ENCODE results near the gene SMPD2.

The SMPD2 gene

DNA sequence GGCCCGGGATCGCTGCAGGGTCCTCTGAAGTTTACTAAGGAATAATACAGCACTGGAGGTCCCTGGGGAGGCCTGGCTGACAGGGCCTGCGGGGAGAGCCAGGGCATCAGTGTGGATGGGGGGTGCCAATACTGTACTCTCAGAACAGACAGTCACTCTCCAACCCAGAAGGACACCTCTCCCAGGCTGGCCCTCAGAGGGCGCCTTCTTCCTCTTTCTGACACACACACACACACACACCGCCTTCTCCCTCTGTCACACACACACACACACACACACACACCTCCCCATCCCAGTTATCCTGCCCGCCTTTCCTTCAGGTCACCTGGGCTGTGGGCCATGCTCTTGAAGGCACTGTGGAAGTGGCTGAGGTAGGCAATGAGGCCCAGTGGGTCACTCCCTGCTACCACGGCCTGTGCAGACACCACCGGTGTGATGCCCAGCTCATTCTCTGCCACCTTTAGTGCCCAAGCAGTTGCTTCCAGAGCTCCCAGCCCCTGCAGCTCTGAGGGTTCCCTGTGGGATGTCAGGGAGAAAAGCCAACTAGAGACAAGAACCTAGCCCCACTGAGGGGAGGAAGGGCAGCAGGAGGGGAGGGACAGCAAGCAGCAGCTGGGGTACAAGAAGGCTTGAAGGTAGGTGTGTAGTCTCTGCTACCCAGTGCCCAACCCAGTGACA is 7.5 kb downstream of the SMPD2 start:
- no peak for TF ChIP-seq CTCF (IDR thresholded peaks at IDR 0.05)
- Mint-ChIP-seq H3K4me3 (no peak overlapping the region), H3K9me3 (no peaks in the 10 kb centered on the region), H3K27me3 (ENCODE audit: low read depth, poor library complexity) (peaks cover 2% of the 10 kb centered on the region), H3K27ac (peak overlapping the region; percentile 90), H3K36me3 (ENCODE audit: low read depth) (peaks cover 20% of the 10 kb centered on the region), H3K4me1 (no peaks in the 10 kb centered on the region)
- no peak for DNase-seq

DNA sequence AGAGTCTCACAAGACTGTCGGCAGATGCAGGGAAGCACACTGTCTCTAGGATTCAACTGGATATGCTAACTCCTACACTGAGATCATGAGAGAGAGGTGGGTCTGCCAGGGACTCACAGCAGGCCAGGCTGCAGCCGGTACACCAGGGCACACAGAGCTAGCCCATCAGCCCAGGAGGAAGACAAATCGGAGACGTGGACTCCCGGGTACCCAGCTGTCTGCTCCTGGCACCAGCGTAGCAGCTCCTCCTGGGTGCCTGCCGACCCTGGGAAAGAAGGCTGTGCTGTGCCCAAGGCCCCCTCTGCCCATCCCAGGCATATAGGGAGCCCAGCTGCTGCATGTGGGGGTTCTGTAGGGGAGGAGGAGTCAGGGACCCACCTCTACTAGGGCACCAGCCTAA is 8.1 kb downstream of the SMPD2 start:
- H3K27me3 Mint-ChIP-seq (ENCODE audit: low read depth, poor library complexity): peaks cover 2% of the 10 kb centered on the region
- DNase-seq: no peak
- H3K27ac Mint-ChIP-seq: peak overlapping the region; percentile 90
- peaks cover 15% of the 10 kb centered on the region for H3K36me3 Mint-ChIP-seq (ENCODE audit: low read depth)
- no peak for TF ChIP-seq CTCF (IDR thresholded peaks at IDR 0.05)
- H3K4me1 Mint-ChIP-seq: no peaks in the 10 kb centered on the region
- no peak overlapping the region for H3K4me3 Mint-ChIP-seq
- H3K9me3 Mint-ChIP-seq: no peaks in the 10 kb centered on the region

DNA sequence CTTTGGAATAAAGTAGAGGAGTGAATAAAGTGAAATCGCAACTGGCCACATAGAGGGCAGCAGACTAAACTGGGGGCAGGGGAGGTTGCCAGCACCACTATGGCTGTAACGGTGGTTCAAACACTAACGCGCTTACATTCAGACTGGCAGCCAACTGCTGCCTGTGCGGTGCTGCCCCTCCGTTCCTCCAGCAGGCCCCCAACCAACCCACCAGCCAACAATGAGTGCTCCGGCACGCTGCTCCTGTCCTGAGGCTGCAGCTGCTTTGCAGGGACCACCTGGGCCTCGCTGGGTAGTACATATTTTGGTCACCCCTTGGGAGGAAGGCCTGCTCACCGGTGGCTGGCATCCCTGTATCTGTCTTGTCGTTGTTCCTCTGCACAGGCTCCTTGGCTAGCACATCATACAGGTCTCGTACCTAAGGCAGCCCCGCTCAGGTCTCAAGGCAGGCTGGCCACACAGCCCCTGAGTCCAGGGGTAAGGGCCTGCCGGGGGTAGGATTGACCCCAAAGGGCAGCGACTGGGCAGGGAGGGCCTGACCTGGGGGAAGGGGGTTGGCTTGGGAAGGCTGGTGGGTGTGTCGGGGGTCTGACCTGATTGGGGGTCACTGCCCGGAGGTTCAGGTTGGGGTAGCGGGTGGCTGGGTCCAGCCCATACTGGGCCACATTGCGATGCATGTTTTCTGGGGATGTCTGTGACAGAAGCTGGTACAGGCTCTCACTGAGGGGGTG is 8.7 kb downstream of the SMPD2 start:
- no peak for DNase-seq
- no peaks in the 10 kb centered on the region for H3K9me3 Mint-ChIP-seq
- TF ChIP-seq CTCF (IDR thresholded peaks at IDR 0.05): no peak

DNA sequence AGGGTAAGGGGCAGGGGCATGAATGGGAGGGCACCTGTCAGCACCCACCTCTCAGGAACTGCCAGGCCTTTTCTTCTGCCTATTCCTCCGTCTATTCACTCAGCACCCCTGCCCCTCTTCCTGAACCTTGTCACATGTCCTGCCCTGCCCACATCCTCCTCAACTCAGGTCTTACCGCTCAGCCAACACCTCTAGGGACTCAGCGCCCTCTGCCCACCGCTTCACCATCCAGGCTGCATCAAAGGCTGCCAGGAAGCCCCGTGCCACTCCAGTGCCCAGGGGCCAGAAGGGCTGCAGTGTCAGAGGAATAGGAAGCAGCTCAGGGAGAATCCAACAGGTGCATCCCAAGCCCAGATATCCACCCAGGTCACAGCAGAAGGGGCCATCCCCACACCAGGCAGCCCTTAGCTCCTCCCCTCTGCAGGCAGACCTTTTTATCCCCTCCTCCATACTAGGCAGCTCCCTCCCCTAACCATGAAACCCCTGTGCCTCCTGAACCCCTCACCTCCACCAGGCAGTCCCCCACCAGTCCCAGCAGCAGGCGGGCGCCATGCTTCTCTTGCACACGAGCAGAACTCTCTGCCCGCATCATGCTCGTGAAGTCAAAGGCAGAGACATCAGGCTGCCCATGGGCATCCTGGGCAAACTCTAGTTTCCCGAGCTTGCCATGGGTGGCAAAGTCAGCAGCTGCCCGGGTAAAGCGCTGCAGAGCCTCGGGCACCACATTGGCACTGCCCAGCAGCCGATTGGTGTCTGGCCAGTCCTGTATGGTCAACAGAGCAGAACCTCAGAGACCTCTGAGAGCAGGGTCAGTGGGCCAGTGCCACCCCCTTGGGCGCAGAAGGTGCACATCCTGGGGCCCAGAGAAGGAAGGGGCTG is 9.5 kb downstream of the SMPD2 start:
- no peak for DNase-seq
- peak overlapping the region; percentile 54 for H3K27ac Mint-ChIP-seq
- no peaks in the 10 kb centered on the region for H3K9me3 Mint-ChIP-seq
- H3K4me1 Mint-ChIP-seq: peaks cover 11% of the 10 kb centered on the region
- no peak overlapping the region for H3K4me3 Mint-ChIP-seq
- peaks cover 15% of the 10 kb centered on the region for H3K36me3 Mint-ChIP-seq (ENCODE audit: low read depth)
- peaks cover 2% of the 10 kb centered on the region for H3K27me3 Mint-ChIP-seq (ENCODE audit: low read depth, poor library complexity)
- no peak for TF ChIP-seq CTCF (IDR thresholded peaks at IDR 0.05)

More for the DNA sequence above, 8.7 kb downstream of the SMPD2 start:
- Mint-ChIP-seq H3K4me3 (no peak overlapping the region), H3K4me1 (peaks cover 6% of the 10 kb centered on the region), H3K27ac (no peak overlapping the region), H3K27me3 (ENCODE audit: low read depth, poor library complexity) (peaks cover 2% of the 10 kb centered on the region), H3K36me3 (ENCODE audit: low read depth) (peaks cover 15% of the 10 kb centered on the region)

DNA sequence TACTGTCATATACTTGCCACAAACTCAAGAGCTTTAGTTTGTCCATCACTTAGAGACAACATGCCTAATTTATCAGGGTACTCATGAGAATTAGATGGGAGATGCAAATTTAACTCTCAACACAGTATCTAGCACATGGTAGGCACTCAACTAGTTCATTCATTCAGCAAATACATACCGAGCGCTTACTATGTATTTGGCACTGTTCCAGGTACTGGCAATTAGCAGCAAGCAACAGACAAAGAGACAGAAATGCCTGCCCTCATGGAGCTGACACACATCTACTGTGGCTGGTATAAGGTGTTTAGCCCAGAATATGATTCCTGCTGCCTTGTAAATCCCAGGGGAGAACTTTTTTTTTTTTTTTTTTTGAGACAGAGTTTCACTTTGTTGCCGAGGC is 10.3 kb downstream of the SMPD2 start:
- no peak for DNase-seq
- no peak overlapping the region for H3K27ac Mint-ChIP-seq
- peaks cover 11% of the 10 kb centered on the region for H3K4me1 Mint-ChIP-seq
- no peak overlapping the region for H3K4me3 Mint-ChIP-seq
- no peaks in the 10 kb centered on the region for H3K27me3 Mint-ChIP-seq (ENCODE audit: low read depth, poor library complexity)
- peaks cover 9% of the 10 kb centered on the region for H3K36me3 Mint-ChIP-seq (ENCODE audit: low read depth)
- H3K9me3 Mint-ChIP-seq: no peaks in the 10 kb centered on the region
- TF ChIP-seq CTCF (IDR thresholded peaks at IDR 0.05): no peak

All from nephron progenitor cell (in vitro differentiated cells).